ENCODE data around the gene HCAR3. TPM values are rescaled to one million over a fixed set of nuclear protein-coding genes. Genes with fewer than 3 reads are reported as not detected.
"Not testable (repeated sequence)": the region's sequence is repeated elsewhere in the genome, so short reads cannot be mapped to it uniquely, and the experiment has no call there.

HCAR3 gene
- total and polyA plus RNA-seq, 3 donors from 2014 or later, result 0.24 to 0.36 TPM; not detected in 1

- no peak for TF ChIP-seq CTCF (IDR thresholded peaks at IDR 0.05)
- no peak for TF ChIP-seq POLR2A (IDR thresholded peaks at IDR 0.05)
- no peaks in the 10 kb centered on the region for H3K4me1 ChIP-seq
- no peak for DNase-seq
- no peaks in the 10 kb centered on the region for H3K9me3 ChIP-seq
- H3K27ac ChIP-seq, result no peak overlapping the region
- no peak overlapping the region for H3K4me3 ChIP-seq
- no peaks in the 10 kb centered on the region for H3K36me3 ChIP-seq (ENCODE audit: low read depth, missing control alignments)
- 83 to 93% methylated on average over 4 of the region's 4 CpGs for WGBS, 2 donors
- intact Hi-C loops (cut with DNase I; ENCODE audit: low total_unique reads), result no loop called here
- H3K27me3 ChIP-seq, result no peaks in the 10 kb centered on the region
Observed at GRCh38 chr12:122681814-122682213, 34.8 kb downstream of the HCAR3 start.

- H3K27me3 ChIP-seq; H3K27ac ChIP-seq; H3K4me3 ChIP-seq; H3K36me3 ChIP-seq (ENCODE audit: low read depth, missing control alignments); H3K4me1 ChIP-seq; intact Hi-C loops (cut with DNase I; ENCODE audit: low total_unique reads); DNase-seq; H3K9me3 ChIP-seq: not testable (repeated sequence)
- 78 to 89% methylated on average over 6 of the region's 6 CpGs for WGBS, 2 donors
Observed at GRCh38 chr12:122680989-122681388, 35.6 kb downstream of the HCAR3 start.

GRCh38 chr12:122676781-122677180 is 39.8 kb downstream of the HCAR3 start:
- H3K27me3 ChIP-seq; H3K36me3 ChIP-seq (ENCODE audit: low read depth, missing control alignments); H3K9me3 ChIP-seq; intact Hi-C loops (cut with DNase I; ENCODE audit: low total_unique reads); H3K4me1 ChIP-seq; H3K27ac ChIP-seq; DNase-seq: not testable (repeated sequence)
- peak overlapping the region; percentile 29 to 43 for H3K4me3 ChIP-seq
- WGBS, 2 donors, result 75 to 82% methylated on average over 8 to 9 of the region's 32 CpGs

GRCh38 chr12:122676015-122676414 is 40.6 kb downstream of the HCAR3 start:
- H3K27me3 ChIP-seq; H3K36me3 ChIP-seq (ENCODE audit: low read depth, missing control alignments); intact Hi-C loops (cut with DNase I; ENCODE audit: low total_unique reads); H3K4me1 ChIP-seq; H3K9me3 ChIP-seq; H3K27ac ChIP-seq: not testable (repeated sequence)
- 63 to 70% methylated on average over 8 of the region's 8 CpGs for WGBS, 2 donors
- peak overlapping the region in 1 of 2 donors; percentile 43 for H3K4me3 ChIP-seq
- peak; percentile 26 for DNase-seq

GRCh38 chr12:122672515-122672914 is 44.1 kb downstream of the HCAR3 start:
- Histone ChIP-seq H3K36me3 (ENCODE audit: low read depth, missing control alignments) (no peaks in the 10 kb centered on the region), H3K4me1 (peaks cover 4% of the 10 kb centered on the region), H3K4me3 (no peak overlapping the region), H3K27ac (no peak overlapping the region), H3K9me3 (no peaks in the 10 kb centered on the region), H3K27me3 (no peaks in the 10 kb centered on the region)
- TF ChIP-seq CTCF (IDR thresholded peaks at IDR 0.05) (no peak), POLR2A (IDR thresholded peaks at IDR 0.05) (no peak)
- 78 to 81% methylated on average over 2 of the region's 2 CpGs for WGBS, 2 donors
- no peak for DNase-seq
- intact Hi-C loops (cut with DNase I; ENCODE audit: low total_unique reads), result no loop called here

- H3K9me3 ChIP-seq, result no peaks in the 10 kb centered on the region
- H3K27ac ChIP-seq, result no peak overlapping the region
- H3K4me1 ChIP-seq, result peaks cover 4% of the 10 kb centered on the region
- H3K27me3 ChIP-seq, result no peaks in the 10 kb centered on the region
- intact Hi-C loops (cut with DNase I; ENCODE audit: low total_unique reads), result no loop called here
- no peak overlapping the region for H3K4me3 ChIP-seq
- TF ChIP-seq CTCF (IDR thresholded peaks at IDR 0.05) (no peak), POLR2A (IDR thresholded peaks at IDR 0.05) (no peak)
- DNase-seq, result no peak
- WGBS, 2 donors, result 56 to 57% methylated on average over 5 of the region's 5 CpGs
- no peaks in the 10 kb centered on the region for H3K36me3 ChIP-seq (ENCODE audit: low read depth, missing control alignments)
Observed at GRCh38 chr12:122669397-122670070, 47.1 kb downstream of the HCAR3 start.
